Nephron (organoid): ENCODE data around the gene AP2S1.

ENCODE experiments used
- H3K27ac Mint-ChIP-seq, 3 experiments: 2 replicates each; pipeline ENCODE4 v1.8.0; 2020; ENCODE audit warnings: mixed read lengths in 3 of 3, mild to moderate bottlenecking in 2 of 3, moderate library complexity in 1 of 3
- H3K27me3 Mint-ChIP-seq: 2 replicates; pipeline ENCODE4 v1.8.0; 2021; ENCODE audit warnings: low read depth, mild to moderate bottlenecking, moderate library complexity, mixed read lengths
- H3K36me3 Mint-ChIP-seq: 2 replicates; pipeline ENCODE4 v1.8.0; 2020; ENCODE audit warnings: low read depth, mixed read lengths
- H3K4me1 Mint-ChIP-seq: 2 replicates; pipeline ENCODE4 v1.8.0; 2020; ENCODE audit warnings: mixed read lengths
- H3K4me3 Mint-ChIP-seq, 3 experiments: 2 replicates each; pipeline ENCODE4 v1.8.0; 2020; ENCODE audit warnings: mild to moderate bottlenecking in 3 of 3, mixed read lengths in 3 of 3, moderate library complexity in 2 of 3
- H3K9me3 Mint-ChIP-seq: 2 replicates; pipeline ENCODE4 v1.8.0; 2020; ENCODE audit warnings: mixed read lengths
- TF ChIP-seq, protein P1 (sequence below), 3 experiments: fragments of 200-600 bp; sonication (generic); IDR thresholded peaks; one replicate each; pipeline ENCODE4 v1.5.0; 2021; ENCODE audit warnings: antibody characterized with exemption in 3 of 3; ENCODE audit not compliant: unreplicated experiment in 3 of 3

Gene AP2S1

DNA sequence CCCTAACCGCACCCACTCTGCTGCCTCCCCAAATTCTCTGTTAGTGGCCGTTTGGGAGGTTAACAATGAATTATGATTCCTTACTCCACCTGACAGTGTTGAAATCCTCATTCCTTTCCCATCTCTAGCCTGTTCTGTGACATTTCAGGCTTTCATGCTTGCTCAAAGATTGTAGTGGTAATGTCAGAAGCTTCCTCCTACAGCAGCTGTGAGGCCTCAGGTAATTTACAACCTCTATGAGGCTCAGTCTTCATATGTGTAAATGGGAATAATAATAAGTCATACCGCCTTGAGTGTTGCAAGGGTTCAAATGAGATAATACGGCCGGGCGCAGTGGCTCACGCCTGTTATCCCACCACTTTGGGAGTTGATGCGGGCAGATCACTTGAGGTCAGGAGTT lies 61.3 kb downstream of the AP2S1 start:
- H3K4me1 Mint-ChIP-seq: peaks cover 39% of the 10 kb centered on the region
- peaks cover 6% of the 10 kb centered on the region for H3K27me3 Mint-ChIP-seq
- H3K27ac Mint-ChIP-seq: no peak overlapping the region
- TF ChIP-seq, protein P1, sequence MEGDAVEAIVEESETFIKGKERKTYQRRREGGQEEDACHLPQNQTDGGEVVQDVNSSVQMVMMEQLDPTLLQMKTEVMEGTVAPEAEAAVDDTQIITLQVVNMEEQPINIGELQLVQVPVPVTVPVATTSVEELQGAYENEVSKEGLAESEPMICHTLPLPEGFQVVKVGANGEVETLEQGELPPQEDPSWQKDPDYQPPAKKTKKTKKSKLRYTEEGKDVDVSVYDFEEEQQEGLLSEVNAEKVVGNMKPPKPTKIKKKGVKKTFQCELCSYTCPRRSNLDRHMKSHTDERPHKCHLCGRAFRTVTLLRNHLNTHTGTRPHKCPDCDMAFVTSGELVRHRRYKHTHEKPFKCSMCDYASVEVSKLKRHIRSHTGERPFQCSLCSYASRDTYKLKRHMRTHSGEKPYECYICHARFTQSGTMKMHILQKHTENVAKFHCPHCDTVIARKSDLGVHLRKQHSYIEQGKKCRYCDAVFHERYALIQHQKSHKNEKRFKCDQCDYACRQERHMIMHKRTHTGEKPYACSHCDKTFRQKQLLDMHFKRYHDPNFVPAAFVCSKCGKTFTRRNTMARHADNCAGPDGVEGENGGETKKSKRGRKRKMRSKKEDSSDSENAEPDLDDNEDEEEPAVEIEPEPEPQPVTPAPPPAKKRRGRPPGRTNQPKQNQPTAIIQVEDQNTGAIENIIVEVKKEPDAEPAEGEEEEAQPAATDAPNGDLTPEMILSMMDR (IDR thresholded peaks at IDR 0.05; ENCODE audit: unreplicated experiment in 3 of 3): no peak
- H3K36me3 Mint-ChIP-seq: no peaks in the 10 kb centered on the region
- H3K4me3 Mint-ChIP-seq: peak overlapping the region; percentile 14 to 64 (median 39)
- no peaks in the 10 kb centered on the region for H3K9me3 Mint-ChIP-seq

DNA sequence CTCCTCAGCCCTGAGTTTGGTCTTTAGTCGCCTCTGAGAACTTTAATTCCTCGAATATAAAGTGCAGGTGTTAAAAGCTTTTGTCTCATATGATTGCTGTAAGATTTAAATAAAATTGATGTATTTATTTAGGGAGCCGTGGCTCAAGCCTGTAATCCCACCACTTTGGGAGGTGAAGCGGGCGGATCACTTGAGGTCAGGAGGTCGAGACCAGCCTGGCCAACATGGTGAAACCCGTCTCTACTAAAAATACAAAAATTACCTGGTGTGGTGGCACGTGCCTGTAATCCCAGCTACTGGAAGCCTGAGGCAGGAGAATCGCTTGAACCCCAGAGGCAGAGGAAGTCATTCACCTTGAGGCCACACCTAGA lies 61.7 kb downstream of the AP2S1 start:
- TF ChIP-seq, protein P1 (IDR thresholded peaks at IDR 0.05; ENCODE audit: unreplicated experiment in 3 of 3): no peak
- H3K4me3 Mint-ChIP-seq: peak overlapping the region; percentile 93 to 97 (median 94)
- no peaks in the 10 kb centered on the region for H3K9me3 Mint-ChIP-seq
- H3K4me1 Mint-ChIP-seq: peaks cover 43% of the 10 kb centered on the region
- H3K27me3 Mint-ChIP-seq: peaks cover 6% of the 10 kb centered on the region
- H3K36me3 Mint-ChIP-seq: no peaks in the 10 kb centered on the region
- H3K27ac Mint-ChIP-seq: peak overlapping the region in 1 of 3 experiments; percentile 64

DNA sequence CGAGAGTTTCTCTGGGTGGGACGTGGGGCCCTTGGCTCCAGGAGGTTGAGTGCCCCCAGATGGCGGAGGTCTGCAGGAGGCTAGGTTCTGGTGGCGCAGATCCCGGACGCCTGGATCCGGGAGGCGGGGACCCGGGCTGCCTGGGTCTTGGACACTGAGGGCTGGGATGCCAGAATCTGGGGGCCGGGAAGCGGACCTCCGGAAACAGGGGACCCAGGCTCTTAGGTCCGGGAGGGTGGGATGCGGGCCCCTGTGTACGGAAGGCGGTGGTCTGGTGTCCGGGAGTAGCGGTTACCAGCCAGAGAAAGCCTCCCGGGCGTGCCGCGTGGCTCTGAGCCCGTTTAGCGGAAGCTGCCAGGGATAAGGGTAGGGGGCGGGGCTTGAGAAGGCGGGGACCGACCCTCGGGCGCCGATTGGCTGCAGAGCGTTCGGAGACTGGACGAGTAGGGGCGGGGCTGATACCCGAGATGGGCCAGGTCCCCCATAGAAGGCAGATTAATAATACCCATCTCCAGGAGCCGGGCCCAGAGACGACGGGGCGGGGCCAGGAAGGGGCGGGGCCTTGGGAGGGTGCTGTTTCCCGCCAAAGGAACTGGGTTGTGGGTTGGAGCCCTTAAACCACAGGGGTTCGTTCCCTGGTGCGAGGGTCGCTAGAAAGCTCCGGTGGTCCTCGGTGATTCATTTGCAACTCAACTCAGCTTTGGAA lies 62.2 kb downstream of the AP2S1 start, which contains the start of gene SLC1A5:
SLC1A5 (minus strand) TSS at position 333 of the 706 bp plus-strand sequence. CDS start 629 bp downstream, outside the sequence.
- no peaks in the 10 kb centered on the region for H3K36me3 Mint-ChIP-seq
- H3K27me3 Mint-ChIP-seq: peaks cover 6% of the 10 kb centered on the region
- peaks cover 43% of the 10 kb centered on the region for H3K4me1 Mint-ChIP-seq
- H3K9me3 Mint-ChIP-seq: no peaks in the 10 kb centered on the region
- TF ChIP-seq, protein P1 (IDR thresholded peaks at IDR 0.05; ENCODE audit: unreplicated experiment in 3 of 3): no peak
- peak within 1 kb of the TSS; percentile 93 to 97 (median 94) for H3K4me3 Mint-ChIP-seq
- H3K27ac Mint-ChIP-seq: peak within 1 kb of the TSS in 2 of 3 experiments; percentile 87 to 96
